GM23248 (cell line): ENCODE measurements around the gene ZNF76. TPM values are rescaled to one million over a fixed set of nuclear protein-coding genes. Genes with fewer than 3 reads are reported as not detected.
"Not testable (repeated sequence)": the region's sequence is repeated elsewhere in the genome, so short reads cannot be mapped to it uniquely, and the experiment has no call there.

Experiments
- DNase-seq: peaks from one replicate; pipeline ENCODE4 v3.0.0-alpha.2; 2015
- H2AFZ ChIP-seq: fragments of 200-600 bp; sonication (generic); 2 replicates; pipeline ENCODE4 v1.6.1; 2016; ENCODE audit warnings: antibody characterized with exemption
- H3F3A ChIP-seq: fragments of 200-600 bp; sonication (generic); 2 replicates; pipeline ENCODE4 v1.6.1; 2016; ENCODE audit warnings: mild to moderate bottlenecking, antibody characterized with exemption, mixed run types; ENCODE audit not compliant: insufficient read depth
- H3K27ac ChIP-seq: fragments of 200-600 bp; sonication (generic); 2 replicates; pipeline ENCODE4 v1.5.1; 2016; ENCODE audit warnings: mild to moderate bottlenecking
- H3K27me3 ChIP-seq: fragments of 200-600 bp; sonication (generic); replicated peaks from 2 replicates; pipeline ENCODE4 v1.6.1; 2016; ENCODE audit warnings: mild to moderate bottlenecking; ENCODE audit not compliant: insufficient read depth
- H3K36me3 ChIP-seq: fragments of 200-600 bp; sonication (generic); 2 replicates; pipeline ENCODE4 v1.6.1; 2016; ENCODE audit warnings: low read depth, mild to moderate bottlenecking
- H3K4me1 ChIP-seq: fragments of 200-600 bp; sonication (generic); 2 replicates; pipeline ENCODE4 v1.6.1; 2016; ENCODE audit warnings: mild to moderate bottlenecking; ENCODE audit not compliant: insufficient read depth
- H3K4me2 ChIP-seq: fragments of 200-600 bp; sonication (generic); one replicate; pipeline ENCODE4 v1.6.1; 2016; ENCODE audit warnings: mild to moderate bottlenecking; ENCODE audit not compliant: unreplicated experiment
- H3K4me3 ChIP-seq: fragments of 200-600 bp; sonication (generic); 2 replicates; pipeline ENCODE4 v1.5.1; 2016; ENCODE audit warnings: mild to moderate bottlenecking
- H3K79me2 ChIP-seq: fragments of 200-600 bp; sonication (generic); 2 replicates; pipeline ENCODE4 v1.6.1; 2016; ENCODE audit warnings: mild to moderate bottlenecking; ENCODE audit not compliant: insufficient read depth
- H3K9ac ChIP-seq: fragments of 200-600 bp; sonication (generic); 2 replicates; pipeline ENCODE4 v1.6.1; 2016; ENCODE audit warnings: mild to moderate bottlenecking
- H3K9me2 ChIP-seq: fragments of 200-600 bp; sonication (generic); 2 replicates; pipeline ENCODE4 v1.6.1; 2016; ENCODE audit warnings: mixed run types, mild to moderate bottlenecking, moderate library complexity; ENCODE audit not compliant: insufficient read depth
- H3K9me3 ChIP-seq: fragments of 200-600 bp; sonication (generic); one replicate; pipeline ENCODE4 v1.6.1; 2017; ENCODE audit warnings: low read depth
- H4K20me1 ChIP-seq: fragments of 200-600 bp; sonication (generic); 2 replicates; pipeline ENCODE4 v1.6.0; 2016; ENCODE audit not compliant: insufficient read depth
- EZH2 ChIP-seq: fragments of 200-600 bp; sonication (generic); IDR thresholded peaks from 2 replicates; pipeline ENCODE4 v1.6.1; 2018; ENCODE audit warnings: antibody characterized with exemption, mild to moderate bottlenecking; ENCODE audit not compliant: insufficient read depth, poor library complexity, severe bottlenecking
- EZH2phosphoT487 ChIP-seq: fragments of 200-600 bp; sonication (generic); IDR thresholded peaks from 2 replicates; pipeline ENCODE4 v1.6.1; 2018; ENCODE audit warnings: antibody characterized with exemption, moderate library complexity, mild to moderate bottlenecking, low read depth; ENCODE audit not compliant: insufficient read depth
- WGBS, 2 experiments: methylation state at CpG; one replicate each; pipeline ENCODE4 v1.1.6; 2015 to 2017; ENCODE audit warnings: low lambda C conversion rate in 2 of 2, low coverage in 1 of 2; ENCODE audit errors: missing lambda C conversion rate in 2 of 2; 5-methylcytosine and 5-hydroxymethylcytosine counted together
- in situ Hi-C: fragments of 300-500 bp; cut with MboI; formaldehyde crosslinking; loops from 2 replicates; pipeline ENCODE4 v1.15.0; 2020
- polyA plus RNA-seq: library from polyadenylated mRNA; unstranded; fragments of >200 nt; fragmentation: Nextera tagmentation; extraction: Ambion mirVana; gene quantifications from 2 replicates; pipeline ENCODE4 v1.2.1, GENCODE V29; 2016
- total RNA-seq: library from RNA; depleted of rRNA; stranded (reverse); fragments of >200 nt; shearing (Covaris generic); gene quantifications from 2 replicates; pipeline ENCODE4 v1.2.3, GENCODE V29; 2014

ZNF76 gene
- total and polyA plus RNA-seq, 2 experiments from 2014 or later: 14.3 to 15.9 TPM

GRCh38 chr6:35328108-35328723, 68.7 kb downstream of the ZNF76 start:
- H3K27ac ChIP-seq: no peak overlapping the region
- in situ Hi-C loops: no loop called here
- DNase-seq: no peak

GRCh38 chr6:35328965-35329364, 69.4 kb downstream of the ZNF76 start:
- H3K4me3 ChIP-seq, H3K9me2 ChIP-seq, H3K4me1 ChIP-seq, H3K9ac ChIP-seq, H3K9me3 ChIP-seq, H3K4me2 ChIP-seq, in situ Hi-C loops, H3K27ac ChIP-seq, H2AFZ ChIP-seq, H3K36me3 ChIP-seq, H3F3A ChIP-seq, DNase-seq, H3K79me2 ChIP-seq, H3K27me3 ChIP-seq, H4K20me1 ChIP-seq: not testable (repeated sequence)
- 88 to 89% methylated on average over 8 of the region's 8 CpGs for WGBS, 2 experiments

More at GRCh38 chr6:35328108-35328723, 68.7 kb downstream of the ZNF76 start:
- no peaks in the 10 kb centered on the region for H3F3A ChIP-seq
- H3K4me1 ChIP-seq: no peaks in the 10 kb centered on the region
- H2AFZ ChIP-seq: no peak overlapping the region
- no peaks in the 10 kb centered on the region for H3K9me3 ChIP-seq
- TF ChIP-seq EZH2phosphoT487: no peak
- TF ChIP-seq EZH2: no peak
- H3K9me2 ChIP-seq: no peaks in the 10 kb centered on the region
- H4K20me1 ChIP-seq: no peaks in the 10 kb centered on the region
- H3K79me2 ChIP-seq: no peaks in the 10 kb centered on the region
- no peak overlapping the region for H3K4me3 ChIP-seq
- H3K27me3 ChIP-seq: 0 out of 2 replicates have a peak, but pooled peaks cover 3% of the 10 kb centered on the region
- 90 to 97% methylated on average over 1 of the region's 1 CpG for WGBS, 2 experiments
- H3K9ac ChIP-seq: no peak overlapping the region
- H3K4me2 ChIP-seq: no peak overlapping the region
- H3K36me3 ChIP-seq: no peaks in the 10 kb centered on the region

- no peaks in the 10 kb centered on the region for H3K9me2 ChIP-seq
- no peak for DNase-seq
- TF ChIP-seq EZH2 (no peak), EZH2phosphoT487 (no peak)
- no peaks in the 10 kb centered on the region for H3K4me1 ChIP-seq
- H3K4me2 ChIP-seq: no peak overlapping the region
- H3K9ac ChIP-seq: no peak overlapping the region
- in situ Hi-C loops: no loop called here
- H3K9me3 ChIP-seq: no peaks in the 10 kb centered on the region
- H3K79me2 ChIP-seq: no peaks in the 10 kb centered on the region
- H3F3A ChIP-seq: no peaks in the 10 kb centered on the region
- WGBS, 2 experiments: 92 to 94% methylated on average over 9 of the region's 9 CpGs
- H4K20me1 ChIP-seq: no peaks in the 10 kb centered on the region
- no peaks in the 10 kb centered on the region for H3K36me3 ChIP-seq
- H2AFZ ChIP-seq: no peak overlapping the region
- peaks cover 17% of the 10 kb centered on the region; the same call in 1 of the 2 replicates for H3K27me3 ChIP-seq
- H3K27ac ChIP-seq: no peak overlapping the region
- no peak overlapping the region for H3K4me3 ChIP-seq
These were observed 71.1 kb downstream of the ZNF76 start for GRCh38 chr6:35330541-35331119.

- H4K20me1 ChIP-seq, H3K4me3 ChIP-seq, H3F3A ChIP-seq, H3K79me2 ChIP-seq, H3K9me3 ChIP-seq, in situ Hi-C loops, H3K36me3 ChIP-seq, H2AFZ ChIP-seq, H3K4me2 ChIP-seq, H3K9me2 ChIP-seq, H3K27ac ChIP-seq, H3K9ac ChIP-seq, H3K4me1 ChIP-seq: not testable (repeated sequence)
- 60 to 64% methylated on average over 9 of the region's 9 CpGs for WGBS, 2 experiments
- DNase-seq: peak; percentile 18
- peaks cover 18% of the 10 kb centered on the region; the same call in 1 of the 2 replicates for H3K27me3 ChIP-seq
These were observed 72.7 kb downstream of the ZNF76 start for GRCh38 chr6:35332074-35332887.
